Osteoblast (primary cell): ENCODE measurements around the gene MYCL. TPM values are rescaled to one million over a fixed set of nuclear protein-coding genes. Genes with fewer than 3 reads are reported as not detected.
"Not testable (repeated sequence)": the region's sequence is repeated elsewhere in the genome, so short reads cannot be mapped to it uniquely, and the experiment has no call there.

ENCODE experiments used
- DNase-seq: peaks from one replicate; pipeline ENCODE4 v3.0.0; 2011; ENCODE audit warnings: low spot score, mixed read lengths; ENCODE audit not compliant: insufficient read length; ENCODE audit errors: missing footprints
- H2AFZ ChIP-seq: 2 replicates; pipeline ENCODE4 v1.6.0; 2011; ENCODE audit warnings: mild to moderate bottlenecking, low read length
- H3K27ac ChIP-seq: 2 replicates; pipeline ENCODE4 v1.5.1; 2011; ENCODE audit warnings: mild to moderate bottlenecking, low read depth, low read length, moderate library complexity
- H3K27me3 ChIP-seq: 2 replicates; pipeline ENCODE4 v1.6.0; 2012; ENCODE audit warnings: mild to moderate bottlenecking, control low read depth, inconsistent platforms, low read length, moderate library complexity; ENCODE audit not compliant: insufficient read depth
- H3K36me3 ChIP-seq: 2 replicates; pipeline ENCODE4 v1.5.1; 2011; ENCODE audit warnings: mild to moderate bottlenecking, low read length, control low read depth, moderate library complexity; ENCODE audit not compliant: insufficient read depth
- H3K4me1 ChIP-seq: 2 replicates; pipeline ENCODE4 v1.5.1; 2011; ENCODE audit warnings: mild to moderate bottlenecking, low read length, control low read depth, moderate library complexity; ENCODE audit not compliant: insufficient read depth
- H3K4me2 ChIP-seq: 2 replicates; pipeline ENCODE4 v1.6.0; 2011; ENCODE audit warnings: mild to moderate bottlenecking, low read length; ENCODE audit not compliant: insufficient read depth
- H3K4me3 ChIP-seq: fragments of 200-600 bp; sonication (generic); 3 replicates; pipeline ENCODE4 v1.5.1; 2012; ENCODE audit warnings: mild to moderate bottlenecking, low read length, inconsistent platforms; ENCODE audit not compliant: insufficient read depth
- H3K79me2 ChIP-seq: 2 replicates; pipeline ENCODE4 v1.6.0; 2012; ENCODE audit warnings: mild to moderate bottlenecking, low read length, control low read depth, inconsistent platforms; ENCODE audit not compliant: insufficient read depth
- H3K9me3 ChIP-seq: 2 replicates; pipeline ENCODE4 v1.5.1; 2011; ENCODE audit warnings: low read depth, low read length, control low read depth
- H4K20me1 ChIP-seq: 2 replicates; pipeline ENCODE4 v1.6.0; 2012; ENCODE audit warnings: mild to moderate bottlenecking, low read length, control low read depth; ENCODE audit not compliant: insufficient read depth
- CTCF ChIP-seq: IDR thresholded peaks from 2 replicates; pipeline ENCODE4 v1.5.1; 2011; ENCODE audit warnings: mild to moderate bottlenecking, low read depth, low read length, moderate library complexity; ENCODE audit errors: extremely low read depth
- total RNA-seq: library from RNA; depleted of rRNA; stranded (reverse); fragments of >200 nt; gene quantifications from 2 replicates; pipeline ENCODE4 v1.2.3, GENCODE V29; 2012

The MYCL gene
- total RNA-seq, 1 donor = 0.72 TPM

GRCh38 chr1:39876144-39876543 is 25.6 kb downstream of the MYCL start:
- Histone ChIP-seq H4K20me1 (peaks cover 19% of the 10 kb centered on the region), H3K27ac (no peak overlapping the region), H2AFZ (no peak overlapping the region), H3K27me3 (no peaks in the 10 kb centered on the region), H3K36me3 (peaks cover 4% of the 10 kb centered on the region), H3K4me3 (no peak overlapping the region), H3K4me1 (no peaks in the 10 kb centered on the region), H3K4me2 (no peak overlapping the region), H3K79me2 (peaks cover 92% of the 10 kb centered on the region), H3K9me3 (no peaks in the 10 kb centered on the region)
- DNase-seq = no peak
- TF ChIP-seq CTCF = no peak

- Histone ChIP-seq H3K36me3 (no peaks in the 10 kb centered on the region), H3K4me3 (no peak overlapping the region), H3K79me2 (peaks cover 72% of the 10 kb centered on the region), H4K20me1 (peaks cover 14% of the 10 kb centered on the region), H2AFZ (no peak overlapping the region), H3K27me3 (no peaks in the 10 kb centered on the region), H3K4me2 (no peak overlapping the region), H3K27ac (no peak overlapping the region), H3K4me1 (peaks cover 1% of the 10 kb centered on the region), H3K9me3 (no peaks in the 10 kb centered on the region)
- no peak for DNase-seq
- no peak for TF ChIP-seq CTCF
These were observed 29.0 kb downstream of the MYCL start for GRCh38 chr1:39872698-39873097.

- H3K79me2 ChIP-seq = peaks cover 63% of the 10 kb centered on the region
- no peak for TF ChIP-seq CTCF
- no peak overlapping the region for H2AFZ ChIP-seq
- H3K4me2 ChIP-seq = no peak overlapping the region
- H4K20me1 ChIP-seq = peaks cover 12% of the 10 kb centered on the region
- no peak overlapping the region for H3K4me3 ChIP-seq
- H3K27ac ChIP-seq = no peak overlapping the region
- DNase-seq = no peak
- H3K9me3 ChIP-seq = no peaks in the 10 kb centered on the region
- no peaks in the 10 kb centered on the region for H3K36me3 ChIP-seq
- H3K27me3 ChIP-seq = no peaks in the 10 kb centered on the region
- H3K4me1 ChIP-seq = peaks cover 10% of the 10 kb centered on the region
These were observed 29.9 kb downstream of the MYCL start for GRCh38 chr1:39871796-39872195.

- not testable (repeated sequence) for H3K4me3 ChIP-seq, H3K27ac ChIP-seq, DNase-seq, H3K36me3 ChIP-seq, H2AFZ ChIP-seq, H3K4me2 ChIP-seq, H3K9me3 ChIP-seq, H3K27me3 ChIP-seq
- Histone ChIP-seq H3K79me2 (peaks cover 63% of the 10 kb centered on the region), H3K4me1 (peaks cover 17% of the 10 kb centered on the region), H4K20me1 (peaks cover 12% of the 10 kb centered on the region)
These were observed 30.7 kb downstream of the MYCL start for GRCh38 chr1:39871043-39871442.

- peaks cover 17% of the 10 kb centered on the region for H4K20me1 ChIP-seq
- not testable (repeated sequence) for H3K9me3 ChIP-seq, DNase-seq, H3K36me3 ChIP-seq, H3K4me2 ChIP-seq, H3K27me3 ChIP-seq, H3K27ac ChIP-seq, H3K4me3 ChIP-seq, H2AFZ ChIP-seq
- peaks cover 17% of the 10 kb centered on the region for H3K4me1 ChIP-seq
- peaks cover 64% of the 10 kb centered on the region for H3K79me2 ChIP-seq
These were observed 32.1 kb downstream of the MYCL start for GRCh38 chr1:39869538-39870112.
